Placental pericyte (primary cell): ENCODE data around the gene ZNF554. TPM values are rescaled to one million over a fixed set of nuclear protein-coding genes. Genes with fewer than 3 reads are reported as not detected.

Source experiments
- total RNA-seq: library from RNA; depleted of rRNA; stranded (reverse); fragments of >200 nt; gene quantifications from 2 replicates; pipeline ENCODE4 v1.2.3, GENCODE V29; 2012

ZNF554 gene
- total RNA-seq, result 2.6 and 3.1 TPM in 2 replicates

DNA sequence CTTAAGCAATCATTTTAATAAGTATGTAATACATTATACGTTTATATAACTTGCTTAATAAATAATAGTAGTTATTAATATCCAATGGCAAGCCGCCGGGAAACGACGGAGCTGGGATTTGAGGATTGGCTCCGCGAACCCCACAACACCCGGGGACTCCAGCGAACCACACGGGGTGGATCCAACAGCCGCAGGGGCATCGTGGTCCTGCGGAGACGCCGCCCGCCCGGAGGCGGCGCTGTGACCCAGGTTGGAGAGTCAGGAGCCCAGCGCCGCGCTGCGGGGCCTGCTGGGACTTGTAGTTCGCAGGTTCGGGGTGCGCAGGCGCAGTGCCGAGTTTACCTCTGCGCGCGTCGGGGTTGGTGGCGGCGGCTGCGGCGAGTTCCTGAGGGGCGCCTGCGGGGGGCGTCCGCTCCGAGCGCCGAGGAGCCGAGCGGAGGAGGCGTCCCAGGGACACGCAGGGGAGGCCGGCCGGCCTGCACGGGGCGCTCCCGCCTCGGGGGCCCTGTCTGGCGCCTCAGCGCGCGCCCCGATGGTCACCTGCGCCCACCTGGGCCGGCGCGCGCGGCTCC lies at the start of gene ZNF554:
TSS of gene ZNF554 (plus strand) at position 329 of the 572 bp plus-strand sequence. CDS start at position 533, 204 bp downstream.

DNA sequence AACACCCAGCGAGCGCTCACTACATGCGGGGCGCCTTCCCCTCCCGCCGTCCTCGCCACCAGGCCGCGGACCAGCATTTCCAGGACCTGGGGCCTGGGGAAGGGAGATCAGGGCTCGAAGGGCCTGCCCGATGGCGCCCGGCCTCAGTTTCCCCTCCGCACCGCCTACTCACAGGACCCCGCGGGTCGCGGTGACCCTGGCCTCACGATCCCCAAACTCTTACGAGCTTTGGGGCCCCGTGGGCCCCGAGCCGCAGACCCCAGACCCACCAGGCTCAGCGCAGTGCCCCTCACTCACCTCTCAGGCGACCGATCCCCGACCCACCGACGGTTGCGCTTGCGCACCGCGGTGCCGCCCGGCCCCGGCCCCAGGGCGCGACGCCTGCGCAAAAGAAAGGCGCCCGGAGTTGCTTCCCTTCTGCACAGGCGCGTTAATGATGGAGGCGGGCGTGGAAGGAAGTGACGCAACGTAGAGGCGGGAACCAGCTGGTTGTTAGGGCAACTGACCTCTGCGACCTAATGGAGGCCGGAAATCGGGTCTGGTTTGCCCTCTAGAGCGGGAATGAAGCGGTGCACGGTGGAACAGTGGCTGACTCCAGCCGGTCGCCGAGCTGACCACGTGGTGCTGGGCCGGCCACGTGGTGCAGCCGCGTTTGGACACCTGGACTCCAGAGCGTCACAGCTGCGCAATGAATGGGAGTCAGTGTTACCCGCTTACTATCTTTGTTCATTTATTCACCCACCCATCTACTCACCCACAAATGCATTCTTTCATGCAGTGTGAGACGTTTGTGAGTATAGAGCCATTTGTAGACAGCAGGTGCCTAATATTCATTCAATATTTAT lies 36.5 kb upstream of the ZNF554 start, which contains the start of gene SGTA:
TSS of gene SGTA (minus strand) at position 338 of the 845 bp plus-strand sequence. CDS start 14,205 bp downstream, outside the sequence.

DNA sequence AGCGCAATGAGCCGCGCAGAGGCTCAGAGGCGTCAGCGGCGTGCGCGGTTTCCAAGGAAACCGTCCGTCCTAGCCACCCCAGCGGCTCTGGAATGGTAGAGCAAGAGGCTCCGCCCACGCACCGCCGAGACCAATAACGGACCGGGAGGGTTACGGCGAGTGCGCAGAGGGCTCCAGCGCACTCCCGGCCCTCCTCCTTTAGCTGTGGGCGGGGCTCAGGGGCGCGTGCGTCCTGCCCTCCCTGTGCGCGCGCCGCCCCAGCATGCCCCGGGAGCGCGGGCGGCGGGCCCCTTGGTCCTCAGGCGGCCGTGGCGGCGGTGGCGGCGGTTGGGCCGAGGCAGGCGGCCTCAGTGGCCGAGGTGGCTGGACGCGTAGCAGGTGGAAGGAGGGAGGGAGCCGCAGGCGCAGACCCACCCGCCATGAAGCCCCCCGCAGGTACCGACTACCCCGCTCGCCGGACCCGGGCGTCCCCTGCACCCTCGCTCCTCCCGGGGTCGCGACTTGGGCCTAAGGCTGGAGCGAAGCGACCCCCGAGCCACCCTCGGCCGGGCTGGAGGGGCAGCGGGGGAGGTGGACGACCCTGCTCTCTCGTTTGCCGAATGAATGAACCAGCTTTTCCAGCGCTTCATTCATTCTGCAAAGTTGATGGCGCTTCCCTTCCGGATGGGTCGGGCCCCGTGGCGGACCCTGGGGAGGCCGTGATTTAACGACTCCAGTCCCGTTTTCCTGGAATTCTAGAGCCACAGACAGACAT lies 34.2 kb upstream of the ZNF554 start, which contains the start of gene THOP1:
TSS of gene THOP1 (plus strand) at position 260 of the 754 bp plus-strand sequence. CDS start at position 420, 160 bp downstream.

DNA sequence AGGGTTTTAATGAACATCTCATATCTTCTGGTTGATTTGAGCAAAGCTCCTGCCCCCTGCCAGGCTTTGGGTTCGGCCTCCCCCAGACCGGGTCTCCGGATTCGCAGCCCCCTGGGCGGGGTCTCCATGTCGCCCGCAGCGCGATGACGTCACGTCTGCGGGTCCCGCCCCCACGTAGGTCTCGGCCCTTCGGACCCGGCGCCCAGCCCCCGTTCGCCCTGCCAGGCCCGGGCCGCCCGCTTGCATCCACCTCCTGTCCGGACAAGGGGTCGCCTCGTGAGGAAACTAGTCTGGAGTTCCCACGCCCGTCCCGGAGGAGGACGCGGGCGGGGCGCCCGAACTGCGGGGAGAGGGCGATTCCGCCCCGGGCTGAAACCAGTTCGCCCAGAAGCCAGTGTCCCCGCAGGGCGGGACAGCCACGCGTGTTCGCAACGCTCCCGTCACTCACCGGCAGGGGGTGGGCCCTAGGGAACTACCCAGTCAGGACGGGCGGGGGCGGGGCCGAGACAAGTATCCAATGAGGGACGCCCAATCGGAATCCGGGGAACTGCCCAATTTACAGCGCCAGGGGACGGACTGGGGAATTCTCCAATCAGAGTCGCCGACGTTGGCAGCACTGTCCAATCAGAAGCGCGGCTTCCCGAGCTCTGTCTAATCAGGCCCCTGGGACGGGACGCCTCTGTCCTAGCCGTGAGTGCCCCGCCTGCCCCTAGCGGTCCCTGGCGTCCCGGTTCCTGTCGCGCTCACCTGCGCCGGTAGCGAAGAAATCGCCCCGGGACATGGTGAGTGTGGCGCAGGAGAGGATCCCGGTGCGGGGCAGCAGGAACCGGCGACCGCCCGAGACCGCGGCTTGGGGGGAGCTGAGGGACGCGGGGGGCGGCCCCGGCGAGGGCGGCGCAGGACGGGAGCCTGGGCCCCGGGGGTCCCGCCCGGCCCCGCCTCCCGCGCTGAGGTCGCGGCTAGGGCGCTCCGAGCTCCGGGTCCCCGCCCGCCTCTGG lies 21.4 kb downstream of the ZNF554 start, which contains the start of gene ZNF555:
TSS of gene ZNF555 (plus strand) at position 682 of the 998 bp plus-strand sequence. CDS start at position 780, 98 bp downstream.

DNA sequence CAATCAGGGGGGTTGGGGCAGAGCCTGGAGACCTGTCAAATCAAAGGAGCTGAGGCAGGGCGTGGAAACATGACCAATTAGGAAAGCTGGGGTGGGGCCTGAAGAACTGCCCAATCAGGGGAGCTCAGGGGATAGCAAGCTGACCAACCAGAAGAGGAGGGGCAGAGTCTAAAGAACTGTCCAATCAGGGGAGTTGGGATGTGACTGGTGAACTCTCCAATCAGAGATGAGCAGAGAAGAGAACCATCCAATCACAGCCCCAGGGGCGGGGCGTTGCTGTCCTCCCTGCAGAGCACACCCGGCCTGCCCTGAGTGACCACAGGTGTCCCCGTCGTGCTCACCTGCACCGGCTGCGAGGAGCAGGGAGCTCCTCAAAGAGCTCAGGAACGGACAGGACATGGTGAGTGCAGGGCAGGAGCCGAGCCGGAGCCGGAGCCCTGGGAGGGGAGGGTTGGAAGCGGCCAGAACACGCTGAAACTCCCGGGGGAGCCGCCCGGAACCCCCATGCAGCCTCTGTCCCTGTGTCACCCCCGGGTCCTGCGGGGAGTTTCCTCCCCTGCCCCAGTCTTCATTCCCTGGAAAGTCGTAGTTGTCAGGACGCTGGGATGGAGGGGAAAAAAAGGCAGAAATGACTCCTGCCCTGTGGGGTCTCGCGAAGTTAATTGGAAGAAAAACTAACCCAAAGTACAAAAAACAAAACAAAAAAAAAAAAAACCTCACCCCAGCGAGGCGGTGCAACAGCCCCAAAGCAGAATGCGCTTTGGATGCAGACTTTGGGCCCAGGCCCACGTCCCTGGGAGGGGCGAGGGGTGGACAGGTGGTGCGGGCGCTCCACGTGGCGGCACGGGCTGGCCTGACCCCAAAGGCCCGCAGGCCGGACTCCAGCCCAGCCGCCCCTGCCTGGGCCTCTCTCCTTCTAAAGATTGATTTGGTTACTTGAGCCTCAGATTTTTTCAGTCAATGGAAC lies 47.6 kb downstream of the ZNF554 start, which contains the start of gene ZNF556:
TSS of gene ZNF556 (plus strand) at position 311 of the 967 bp plus-strand sequence. CDS start at position 398, 87 bp downstream.

Other genes starting within 250 kb of the ZNF554 start
- 0.44 TPM in 1 of 2 replicates, not detected in the other for gene GNG7, start 117.2 kb upstream of the ZNF554 start, total RNA-seq
- gene DIRAS1, start 98.5 kb upstream of the ZNF554 start, total RNA-seq, result 0.14 and 1.1 TPM in 2 replicates
- gene SLC39A3, start 79.9 kb upstream of the ZNF554 start, total RNA-seq, result 28.3 and 31.5 TPM in 2 replicates
- 73.3 and 78.7 TPM in 2 replicates for gene SGTA, start 36.6 kb upstream of the ZNF554 start, total RNA-seq
- 68.3 and 170 TPM in 2 replicates for gene THOP1, start 34.4 kb upstream of the ZNF554 start, total RNA-seq
- 5.7 and 10.3 TPM in 2 replicates for gene ZNF555, start 21.6 kb downstream of the ZNF554 start, total RNA-seq
- gene ZNF556, start 47.5 kb downstream of the ZNF554 start, total RNA-seq, result 0.43 TPM in 1 of 2 replicates, not detected in the other
- gene ZNF57, start 81.1 kb downstream of the ZNF554 start, total RNA-seq, result 3.3 and 3.7 TPM in 2 replicates
- gene ZNF77, start 125.1 kb downstream of the ZNF554 start, total RNA-seq, result 3.0 and 3.1 TPM in 2 replicates
- not detected in 2 replicates for gene TLE6, start 157.7 kb downstream of the ZNF554 start, total RNA-seq
- gene TLE2, start 209.4 kb downstream of the ZNF554 start, total RNA-seq, result 1.0 and 1.3 TPM in 2 replicates
- gene TLE5, start 242.6 kb downstream of the ZNF554 start, total RNA-seq, result 263 and 307 TPM in 2 replicates